Measurements from ENCODE around the gene PPP1R9B.

The PPP1R9B gene

DNA sequence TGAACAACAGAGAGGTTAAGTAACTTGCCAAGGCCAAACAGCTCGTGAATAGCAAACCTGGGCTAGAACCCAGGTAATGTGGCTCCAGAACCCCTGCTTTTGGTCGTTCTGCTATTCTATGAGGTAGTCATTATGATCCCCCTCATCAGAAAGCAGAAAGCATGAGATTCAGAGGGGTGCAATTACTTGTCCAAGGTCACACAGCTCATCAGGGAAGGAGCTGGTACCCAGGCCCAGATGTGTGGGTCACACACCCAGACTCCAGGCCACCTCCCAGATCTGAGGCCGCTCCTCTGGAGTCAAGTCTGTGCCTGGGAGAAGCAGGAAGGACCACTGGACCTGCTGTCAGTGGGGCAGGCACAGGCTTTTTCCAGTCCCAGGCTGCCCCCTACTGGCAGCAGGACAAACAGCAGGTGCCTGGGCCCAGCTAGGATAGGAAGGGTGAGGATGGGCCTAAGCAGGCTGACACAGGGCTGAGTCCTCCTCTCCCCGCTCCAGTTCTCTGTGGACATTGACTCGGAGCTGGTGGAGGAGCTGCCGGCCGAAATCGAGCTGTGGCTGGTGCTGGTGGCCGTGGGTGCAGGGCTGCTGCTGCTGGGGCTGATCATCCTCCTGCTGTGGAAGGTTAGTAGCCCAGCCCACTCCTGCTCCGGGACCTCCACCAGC, 63.1 kb downstream of the PPP1R9B start:
- no peak for DNase-seq

Data from NCI-H446 treated with DMSO at 0.1 percent for 48 hours (cell line).